LNCaP clone FGC (cell line): ENCODE results near the gene MYH9.
A peak's percentile ranks its signal among the peaks of the same experiment; 100 is the strongest.

Experiments
- DNase-seq: peaks from one replicate; pipeline ENCODE4 v3.0.0-alpha.2; 2011; ENCODE audit warnings: low read depth
- H3K4me3 ChIP-seq: 2 replicates; pipeline ENCODE4 v1.5.1; 2011; ENCODE audit warnings: mild to moderate bottlenecking, low read depth, low read length, control low read depth
- CTCF ChIP-seq: IDR thresholded peaks from 2 replicates; pipeline ENCODE4 v1.5.1; 2012; ENCODE audit warnings: mild to moderate bottlenecking; ENCODE audit not compliant: control insufficient read depth, insufficient read depth; ENCODE audit errors: extremely low read depth

The MYH9 gene

GRCh38 chr22:36355894-36356293 lies 31.9 kb downstream of the MYH9 start:
- no peak for DNase-seq
- TF ChIP-seq CTCF, result no peak
- no peak overlapping the region for H3K4me3 ChIP-seq

GRCh38 chr22:36355362-36355761 lies 32.4 kb downstream of the MYH9 start:
- no peak overlapping the region for H3K4me3 ChIP-seq
- DNase-seq, result no peak
- no peak for TF ChIP-seq CTCF

- no peak for DNase-seq
- H3K4me3 ChIP-seq, result peak overlapping the region; percentile 37
- no peak for TF ChIP-seq CTCF
Observed at GRCh38 chr22:36352803-36353507, 34.8 kb downstream of the MYH9 start.

GRCh38 chr22:36351921-36352802 lies 35.6 kb downstream of the MYH9 start:
- no peak for TF ChIP-seq CTCF
- H3K4me3 ChIP-seq, result peak overlapping the region; percentile 37
- no peak for DNase-seq

- no peak for DNase-seq
- H3K4me3 ChIP-seq, result peak overlapping the region; percentile 21; the same call in 1 of the 2 replicates
- TF ChIP-seq CTCF, result peak; percentile 14; the same call in 1 of the 2 replicates
Observed at GRCh38 chr22:36350751-36351594, 36.8 kb downstream of the MYH9 start.

- H3K4me3 ChIP-seq, result no peak overlapping the region
- no peak for DNase-seq
- TF ChIP-seq CTCF, result no peak
Observed at GRCh38 chr22:36349726-36350125, 38.0 kb downstream of the MYH9 start.
